RWPE2 (cell line): ENCODE data around the gene MRGPRX2.

Experiments
- ATAC-seq: fragments of 200-7000 bp; cut with Tn5 transposase; 3 replicates; pipeline ENCODE4 v1.9.1; 2021; ENCODE audit warnings: low read depth
- DNase-seq: peaks from one replicate; pipeline ENCODE4 v3.0.0-alpha.2; 2020; ENCODE audit warnings: low spot score
- H3K27ac ChIP-seq: fragments of 450-650 bp; 2 replicates; pipeline ENCODE4 v1.5.1; 2017; ENCODE audit warnings: mild to moderate bottlenecking; ENCODE audit not compliant: poor library complexity, severe bottlenecking
- H3K27me3 ChIP-seq: fragments of 250-450 bp; sonication (Bioruptor Pico); 2 replicates; pipeline ENCODE4 v1.5.1; 2021; ENCODE audit warnings: mild to moderate bottlenecking, moderate library complexity; ENCODE audit not compliant: insufficient read depth, poor library complexity, severe bottlenecking
- H3K36me3 ChIP-seq: fragments of 250-450 bp; sonication (Bioruptor Pico); 2 replicates; pipeline ENCODE4 v1.5.1; 2020; ENCODE audit warnings: low read depth, mild to moderate bottlenecking, moderate library complexity
- H3K4me1 ChIP-seq: fragments of 250-450 bp; sonication (Bioruptor Pico); 2 replicates; pipeline ENCODE4 v1.5.1; 2021; ENCODE audit warnings: mild to moderate bottlenecking, moderate library complexity; ENCODE audit not compliant: insufficient read depth, poor library complexity, severe bottlenecking
- H3K4me3 ChIP-seq: fragments of 250-450 bp; sonication (Bioruptor Pico); 2 replicates; pipeline ENCODE4 v1.5.1; 2021; ENCODE audit warnings: mild to moderate bottlenecking, moderate library complexity; ENCODE audit not compliant: severe bottlenecking
- H3K9me3 ChIP-seq: fragments of 250-450 bp; sonication (Bioruptor Pico); 2 replicates; pipeline ENCODE4 v1.5.1; 2021; ENCODE audit warnings: mild to moderate bottlenecking, moderate library complexity; ENCODE audit not compliant: severe bottlenecking
- TF ChIP-seq, protein P1 (sequence below): fragments of 450-650 bp; IDR thresholded peaks from one replicate; pipeline ENCODE4 v1.5.1; 2017; ENCODE audit warnings: mild to moderate bottlenecking, moderate library complexity; ENCODE audit not compliant: poor library complexity, severe bottlenecking

The MRGPRX2 gene

DNA sequence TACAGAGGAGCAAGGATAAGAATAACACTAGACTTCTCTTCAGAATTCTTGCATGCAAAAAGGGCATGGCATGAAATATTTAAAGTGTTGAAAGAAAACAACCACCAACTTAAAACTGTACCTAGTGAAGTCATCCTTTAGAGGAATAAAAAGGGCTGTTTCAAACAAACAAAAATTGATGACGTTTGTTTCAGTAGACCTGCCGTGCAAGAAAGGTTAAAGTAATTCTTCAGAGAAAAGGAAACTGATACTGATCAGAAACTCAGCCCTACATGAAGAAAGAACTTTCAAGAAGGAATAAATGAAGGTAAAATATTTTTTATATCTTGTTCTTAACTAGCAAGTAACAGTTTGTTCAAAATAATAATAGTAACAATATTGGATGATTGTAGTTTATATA lies 27.5 kb downstream of the MRGPRX2 start:
- TF ChIP-seq, protein P1, sequence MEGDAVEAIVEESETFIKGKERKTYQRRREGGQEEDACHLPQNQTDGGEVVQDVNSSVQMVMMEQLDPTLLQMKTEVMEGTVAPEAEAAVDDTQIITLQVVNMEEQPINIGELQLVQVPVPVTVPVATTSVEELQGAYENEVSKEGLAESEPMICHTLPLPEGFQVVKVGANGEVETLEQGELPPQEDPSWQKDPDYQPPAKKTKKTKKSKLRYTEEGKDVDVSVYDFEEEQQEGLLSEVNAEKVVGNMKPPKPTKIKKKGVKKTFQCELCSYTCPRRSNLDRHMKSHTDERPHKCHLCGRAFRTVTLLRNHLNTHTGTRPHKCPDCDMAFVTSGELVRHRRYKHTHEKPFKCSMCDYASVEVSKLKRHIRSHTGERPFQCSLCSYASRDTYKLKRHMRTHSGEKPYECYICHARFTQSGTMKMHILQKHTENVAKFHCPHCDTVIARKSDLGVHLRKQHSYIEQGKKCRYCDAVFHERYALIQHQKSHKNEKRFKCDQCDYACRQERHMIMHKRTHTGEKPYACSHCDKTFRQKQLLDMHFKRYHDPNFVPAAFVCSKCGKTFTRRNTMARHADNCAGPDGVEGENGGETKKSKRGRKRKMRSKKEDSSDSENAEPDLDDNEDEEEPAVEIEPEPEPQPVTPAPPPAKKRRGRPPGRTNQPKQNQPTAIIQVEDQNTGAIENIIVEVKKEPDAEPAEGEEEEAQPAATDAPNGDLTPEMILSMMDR = no peak
- DNase-seq = no peak
- H3K27ac ChIP-seq = no peak overlapping the region
- H3K4me3 ChIP-seq = no peak overlapping the region
- no peaks in the 10 kb centered on the region for H3K36me3 ChIP-seq
- H3K9me3 ChIP-seq = no peaks in the 10 kb centered on the region
- H3K27me3 ChIP-seq = peaks cover 40% of the 10 kb centered on the region
- ATAC-seq = no peak
- peaks cover 4% of the 10 kb centered on the region for H3K4me1 ChIP-seq

DNA sequence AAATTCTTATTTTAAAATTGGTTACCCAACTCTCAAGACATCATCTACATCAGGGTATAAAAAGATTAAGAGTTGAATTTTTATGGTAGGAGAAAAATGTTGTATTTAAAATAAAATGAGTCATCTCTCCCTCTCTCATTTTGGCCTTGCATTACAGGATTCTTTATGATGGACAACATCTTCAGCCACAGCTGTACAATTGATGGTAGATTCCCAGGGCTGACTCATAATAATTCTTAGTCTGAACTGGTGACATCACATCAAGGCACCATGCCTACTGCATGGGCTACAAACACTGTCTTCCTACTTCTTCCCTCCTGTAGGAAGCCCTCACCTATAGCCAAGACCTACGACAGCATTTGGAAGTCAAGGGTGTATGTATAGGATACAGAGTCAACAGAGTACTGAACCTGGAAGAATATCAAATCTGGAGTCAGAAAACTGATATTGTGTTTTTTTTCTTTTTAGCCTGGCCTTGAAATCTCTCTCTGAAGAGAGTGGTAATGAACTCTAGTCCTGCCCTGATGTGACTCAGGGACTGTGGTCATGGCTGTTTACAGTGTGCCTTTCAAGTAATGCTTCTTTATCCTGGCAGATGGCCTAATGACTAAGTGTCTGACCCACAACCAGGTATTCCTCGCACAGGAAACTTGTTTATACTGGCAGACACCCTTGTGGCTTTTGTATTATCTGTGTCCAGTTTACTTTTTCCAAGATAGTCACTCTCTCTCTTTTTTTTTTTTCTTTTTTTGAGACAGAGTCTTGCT lies 32.5 kb downstream of the MRGPRX2 start:
- Histone ChIP-seq H3K27ac (peak overlapping the region; percentile 67), H3K9me3 (no peaks in the 10 kb centered on the region), H3K4me1 (peaks cover 15% of the 10 kb centered on the region), H3K36me3 (no peaks in the 10 kb centered on the region), H3K27me3 (peaks cover 19% of the 10 kb centered on the region), H3K4me3 (no peak overlapping the region)
- TF ChIP-seq, protein P1 = no peak
- peak; percentile 81 for DNase-seq
- peak; percentile 96 for ATAC-seq

- H3K4me3 ChIP-seq = no peak overlapping the region
- ATAC-seq (no peak), DNase-seq (no peak)
- peaks cover 15% of the 10 kb centered on the region for H3K27me3 ChIP-seq
- no peaks in the 10 kb centered on the region for H3K9me3 ChIP-seq
- TF ChIP-seq, protein P1 = no peak
- peak overlapping the region; percentile 67 for H3K27ac ChIP-seq
- no peaks in the 10 kb centered on the region for H3K36me3 ChIP-seq
- peaks cover 15% of the 10 kb centered on the region for H3K4me1 ChIP-seq
Observed at GRCh38 chr11:19026862-19027261, 33.7 kb downstream of the MRGPRX2 start.

- ATAC-seq (no peak), DNase-seq (no peak)
- Histone ChIP-seq H3K36me3 (no peaks in the 10 kb centered on the region), H3K4me3 (no peak overlapping the region), H3K9me3 (no peaks in the 10 kb centered on the region), H3K27me3 (peaks cover 14% of the 10 kb centered on the region), H3K27ac (no peak overlapping the region), H3K4me1 (peaks cover 15% of the 10 kb centered on the region)
- TF ChIP-seq, protein P1 = no peak
Observed at GRCh38 chr11:19025481-19026406, 34.8 kb downstream of the MRGPRX2 start.
